SK-N-SH treated with all-trans-retinoic acid at 6 μM for 48 hours (cell line): Measurements from ENCODE around the gene FANCC.

Experiments used
- ATAC-seq: fragments of 200-7000 bp; cut with Tn5 transposase; 3 replicates; pipeline ENCODE4 v1.9.1; 2020; ENCODE audit warnings: mild to moderate bottlenecking, moderate library complexity
- ARNTL ChIP-seq: fragments of 450-650 bp; formaldehyde crosslinking; IDR thresholded peaks from 2 replicates; pipeline ENCODE4 v1.5.0; 2020; ENCODE audit warnings: low read depth, mild to moderate bottlenecking, moderate library complexity, borderline replicate concordance
- BACH2 ChIP-seq: fragments of 250-450 bp; sonication (Bioruptor Pico); IDR thresholded peaks from 2 replicates; pipeline ENCODE4 v1.9.0; 2021; ENCODE audit warnings: mild to moderate bottlenecking, borderline replicate concordance
- CREB5 ChIP-seq: fragments of 250-450 bp; sonication (Bioruptor Pico); IDR thresholded peaks from 2 replicates; pipeline ENCODE4 v1.5.1; 2020; ENCODE audit warnings: low read depth, mild to moderate bottlenecking, moderate library complexity
- CSDC2 ChIP-seq: fragments of 250-450 bp; sonication (Bioruptor Pico); IDR thresholded peaks from 2 replicates; pipeline ENCODE4 v1.5.0; 2020; ENCODE audit warnings: mild to moderate bottlenecking, moderate library complexity
- CSRNP3 ChIP-seq: fragments of 250-450 bp; sonication (Bioruptor Pico); IDR thresholded peaks from 2 replicates; pipeline ENCODE4 v1.5.1; 2021; ENCODE audit warnings: mild to moderate bottlenecking, moderate library complexity
- ESRRG ChIP-seq: fragments of 250-450 bp; sonication (Bioruptor Pico); IDR thresholded peaks from 2 replicates; pipeline ENCODE4 v1.6.1; 2021; ENCODE audit warnings: mild to moderate bottlenecking
- ISL1 ChIP-seq: fragments of 250-450 bp; sonication (Bioruptor Pico); IDR thresholded peaks from 2 replicates; pipeline ENCODE4 v2.1.2; 2022; ENCODE audit warnings: mild to moderate bottlenecking, moderate library complexity
- OSR1 ChIP-seq: fragments of 250-450 bp; sonication (Bioruptor Pico); IDR thresholded peaks from 2 replicates; pipeline ENCODE4 v1.8.0; 2022; ENCODE audit warnings: moderate library complexity, mild to moderate bottlenecking, inconsistent platforms
- PATZ1 ChIP-seq: fragments of 250-450 bp; sonication (Bioruptor Pico); IDR thresholded peaks from 2 replicates; pipeline ENCODE4 v1.8.0; 2020; ENCODE audit warnings: mild to moderate bottlenecking, moderate library complexity, borderline replicate concordance
- POU6F1 ChIP-seq: fragments of 250-450 bp; sonication (Bioruptor Pico); IDR thresholded peaks from 2 replicates; pipeline ENCODE4 v1.8.0; 2021; ENCODE audit warnings: low read depth, mild to moderate bottlenecking, moderate library complexity, borderline replicate concordance
- PPARA ChIP-seq: fragments of 250-450 bp; sonication (Bioruptor Pico); IDR thresholded peaks from 2 replicates; pipeline ENCODE4 v1.5.0; 2020; ENCODE audit warnings: mild to moderate bottlenecking, borderline replicate concordance
- RARB ChIP-seq: fragments of 250-450 bp; sonication (Bioruptor Pico); IDR thresholded peaks from 2 replicates; pipeline ENCODE4 v1.8.0; 2021; ENCODE audit warnings: mild to moderate bottlenecking, moderate library complexity
- SNAI2 ChIP-seq: fragments of 250-450 bp; sonication (Bioruptor Pico); IDR thresholded peaks from 2 replicates; pipeline ENCODE4 v1.5.0; 2020; ENCODE audit warnings: mild to moderate bottlenecking, moderate library complexity
- TCF4 ChIP-seq: fragments of 250-450 bp; sonication (Bioruptor Pico); IDR thresholded peaks from 2 replicates; pipeline ENCODE4 v1.8.0; 2021; ENCODE audit warnings: mild to moderate bottlenecking, moderate library complexity, borderline replicate concordance
- TOX ChIP-seq: fragments of 250-450 bp; sonication (Bioruptor Pico); IDR thresholded peaks from 2 replicates; pipeline ENCODE4 v1.8.0; 2021; ENCODE audit warnings: mild to moderate bottlenecking, moderate library complexity, borderline replicate concordance
- TSHZ2 ChIP-seq: fragments of 250-450 bp; sonication (Bioruptor Pico); IDR thresholded peaks from 2 replicates; pipeline ENCODE4 v1.5.0; 2020; ENCODE audit warnings: mild to moderate bottlenecking, moderate library complexity
- ZFP30 ChIP-seq: fragments of 450-650 bp; formaldehyde crosslinking; IDR thresholded peaks from 2 replicates; pipeline ENCODE4 v1.5.0; 2022; ENCODE audit warnings: mild to moderate bottlenecking, moderate library complexity
- ZNF565 ChIP-seq: fragments of 450-650 bp; formaldehyde crosslinking; conservative IDR thresholded peaks from 2 replicates; pipeline ENCODE4 v1.5.0; 2020; ENCODE audit warnings: low read depth, mild to moderate bottlenecking, moderate library complexity
- ZNF70 ChIP-seq: fragments of 450-650 bp; formaldehyde crosslinking; IDR thresholded peaks from 2 replicates; pipeline ENCODE4 v1.5.0; 2020; ENCODE audit warnings: mild to moderate bottlenecking, moderate library complexity
- ZNF8 ChIP-seq: fragments of 450-650 bp; formaldehyde crosslinking; IDR thresholded peaks from 2 replicates; pipeline ENCODE4 v1.5.0; 2020; ENCODE audit warnings: mild to moderate bottlenecking, moderate library complexity

Gene FANCC

GRCh38 chr9:95142315-95142714 lies 175.2 kb downstream of the FANCC start (continued):
- TF ChIP-seq POU6F1 (no peak), PPARA (CRISPR knock-in tag) (no peak), ESRRG (CRISPR knock-in tag) (no peak), PATZ1 (no peak)

- no peak for ATAC-seq
These were observed 176.7 kb downstream of the FANCC start for GRCh38 chr9:95140821-95141220.

More at GRCh38 chr9:95140821-95141220, 176.7 kb downstream of the FANCC start:
- TF ChIP-seq SNAI2 (CRISPR knock-in tag) (no peak), RARB (CRISPR knock-in tag) (no peak), TSHZ2 (CRISPR knock-in tag) (no peak), CSDC2 (no peak), PATZ1 (no peak), ESRRG (CRISPR knock-in tag) (no peak), OSR1 (CRISPR knock-in tag) (no peak), ZNF565 (no peak), ARNTL (no peak), ZNF70 (CRISPR knock-in tag) (no peak), BACH2 (no peak), ZNF8 (CRISPR knock-in tag) (no peak), CSRNP3 (CRISPR knock-in tag) (no peak), TCF4 (no peak), CREB5 (no peak), TOX (CRISPR knock-in tag) (no peak), ZFP30 (CRISPR knock-in tag) (no peak), ISL1 (CRISPR knock-in tag) (no peak)
